SU-DHL-6 (cell line): ENCODE measurements around the gene ARHGEF17.

ENCODE experiments used
- EZH2phosphoT487 ChIP-seq: fragments of 200-600 bp; sonication (generic), shearing (Covaris generic); conservative IDR thresholded peaks from 2 replicates; pipeline ENCODE4 v1.6.1; 2018; ENCODE audit warnings: mild to moderate bottlenecking, antibody characterized with exemption, low read length, moderate library complexity, mixed read lengths
- TF ChIP-seq, protein P1 (sequence below): fragments of 200-600 bp; sonication (generic); IDR thresholded peaks from one replicate; pipeline ENCODE4 v1.5.1; 2017; ENCODE audit warnings: antibody characterized with exemption, mild to moderate bottlenecking, low read length, moderate library complexity; ENCODE audit not compliant: insufficient read depth, poor library complexity, severe bottlenecking

DNA sequence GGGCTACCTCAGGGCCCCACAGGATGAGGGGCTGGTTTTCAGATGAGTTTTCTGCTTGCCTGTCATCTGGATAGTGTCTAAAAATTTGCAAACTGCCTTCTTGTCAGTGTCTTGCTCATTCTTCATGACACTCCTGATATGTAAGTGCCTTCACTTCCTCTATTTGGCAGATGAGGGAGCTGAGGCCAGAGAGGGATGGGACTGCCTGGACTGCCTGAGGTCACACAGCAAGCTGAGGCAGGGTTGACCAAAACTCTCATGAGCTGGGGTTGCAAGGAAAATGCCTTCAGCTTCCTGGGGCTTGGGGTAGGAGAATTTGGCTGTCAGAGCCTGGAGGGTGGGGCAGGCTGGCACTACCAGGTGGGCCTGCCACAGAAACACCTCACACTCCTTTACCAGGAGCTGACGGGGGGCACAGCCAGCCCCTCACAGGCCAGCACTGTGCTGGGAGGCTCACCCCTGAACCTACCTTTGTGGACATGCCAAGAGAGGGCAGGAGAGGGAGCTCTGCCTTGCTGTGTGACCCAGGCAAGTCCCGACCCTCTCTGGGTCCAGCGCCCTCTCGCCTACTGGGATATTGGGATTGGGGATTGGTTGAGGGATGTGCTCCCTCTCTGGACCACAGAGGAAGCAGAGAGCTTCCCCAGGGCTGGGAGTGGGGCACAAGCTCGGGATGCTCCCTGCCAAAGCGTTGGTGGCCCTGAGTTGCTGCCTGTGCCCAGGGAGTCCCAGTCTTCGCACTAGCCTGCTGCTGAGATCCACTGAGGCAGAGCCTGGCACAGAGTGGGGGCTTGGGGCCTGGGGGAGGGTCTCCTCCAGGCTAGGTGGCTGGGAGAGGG lies 37.8 kb upstream of the ARHGEF17 start:
- TF ChIP-seq, protein P1, sequence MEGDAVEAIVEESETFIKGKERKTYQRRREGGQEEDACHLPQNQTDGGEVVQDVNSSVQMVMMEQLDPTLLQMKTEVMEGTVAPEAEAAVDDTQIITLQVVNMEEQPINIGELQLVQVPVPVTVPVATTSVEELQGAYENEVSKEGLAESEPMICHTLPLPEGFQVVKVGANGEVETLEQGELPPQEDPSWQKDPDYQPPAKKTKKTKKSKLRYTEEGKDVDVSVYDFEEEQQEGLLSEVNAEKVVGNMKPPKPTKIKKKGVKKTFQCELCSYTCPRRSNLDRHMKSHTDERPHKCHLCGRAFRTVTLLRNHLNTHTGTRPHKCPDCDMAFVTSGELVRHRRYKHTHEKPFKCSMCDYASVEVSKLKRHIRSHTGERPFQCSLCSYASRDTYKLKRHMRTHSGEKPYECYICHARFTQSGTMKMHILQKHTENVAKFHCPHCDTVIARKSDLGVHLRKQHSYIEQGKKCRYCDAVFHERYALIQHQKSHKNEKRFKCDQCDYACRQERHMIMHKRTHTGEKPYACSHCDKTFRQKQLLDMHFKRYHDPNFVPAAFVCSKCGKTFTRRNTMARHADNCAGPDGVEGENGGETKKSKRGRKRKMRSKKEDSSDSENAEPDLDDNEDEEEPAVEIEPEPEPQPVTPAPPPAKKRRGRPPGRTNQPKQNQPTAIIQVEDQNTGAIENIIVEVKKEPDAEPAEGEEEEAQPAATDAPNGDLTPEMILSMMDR = no peak
- TF ChIP-seq EZH2phosphoT487 = no peak
